Measurements from ENCODE around the gene ZNF407. TPM values are rescaled to one million over a fixed set of nuclear protein-coding genes. Genes with fewer than 3 reads are reported as not detected.

The ZNF407 gene
- total RNA-seq, 1 experiment from 2014 or later = 7.6 TPM

GRCh38 chr18:74679679-74680076, 82.0 kb downstream of the ZNF407 start:
- H3K79me2 ChIP-seq (ENCODE audit: insufficient read depth, low read length) = no peaks in the 10 kb centered on the region
- H3K4me2 ChIP-seq (ENCODE audit: low read length) = no peak overlapping the region
- ATAC-seq (no peak), DNase-seq (ENCODE audit: low read depth, low spot score) (no peak)
- intact Hi-C loops (cut with micrococcal nuclease) = no loop called here
- no peak overlapping the region for H3K4me3 ChIP-seq (replicated peaks in 1 of 2; ENCODE audit: low read depth in 1 of 2, low read length in 2 of 2)
- BruUV-seq (replicated peaks) = no TSS peak
- H3K27me3 ChIP-seq (ENCODE audit: insufficient read depth, low read length) = no peaks in the 10 kb centered on the region
- POLR2A ChIA-PET = no interaction called here
- H4K20me1 ChIP-seq (ENCODE audit: insufficient read depth) = no peaks in the 10 kb centered on the region
- H3K4me1 ChIP-seq (ENCODE audit: control insufficient read depth in 1 of 2, insufficient read depth in 2 of 2, low read length in 2 of 2) = no peaks in the 10 kb centered on the region
- H3K27ac ChIP-seq (ENCODE audit: low read depth, low read length) = no peak overlapping the region
- TF ChIP-seq, protein P1, sequence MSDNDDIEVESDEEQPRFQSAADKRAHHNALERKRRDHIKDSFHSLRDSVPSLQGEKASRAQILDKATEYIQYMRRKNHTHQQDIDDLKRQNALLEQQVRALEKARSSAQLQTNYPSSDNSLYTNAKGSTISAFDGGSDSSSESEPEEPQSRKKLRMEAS (IDR thresholded peaks at IDR 0.05) = no peak
- TF ChIP-seq EGR1 (IDR thresholded peaks at IDR 0.05; ENCODE audit: low read depth) = no peak
- no peak for TF ChIP-seq TCF7L2 (IDR thresholded peaks at IDR 0.05; ENCODE audit: borderline replicate concordance, extremely low read depth, insufficient read depth, insufficient read length)
- no peak for TF ChIP-seq EZH2 (IDR thresholded peaks at IDR 0.05)
- no peak for TF ChIP-seq RAD21 (IDR thresholded peaks at IDR 0.05; ENCODE audit: low read depth)
- no peak for TF ChIP-seq SP1 (IDR thresholded peaks at IDR 0.05; ENCODE audit: low read depth)
- no peak for TF ChIP-seq JUND (IDR thresholded peaks at IDR 0.05)
- TF ChIP-seq SRF (IDR thresholded peaks at IDR 0.05; ENCODE audit: low read depth) = no peak
- TF ChIP-seq, protein P2, sequence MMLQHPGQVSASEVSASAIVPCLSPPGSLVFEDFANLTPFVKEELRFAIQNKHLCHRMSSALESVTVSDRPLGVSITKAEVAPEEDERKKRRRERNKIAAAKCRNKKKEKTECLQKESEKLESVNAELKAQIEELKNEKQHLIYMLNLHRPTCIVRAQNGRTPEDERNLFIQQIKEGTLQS (IDR thresholded peaks at IDR 0.05) = no peak
- TF ChIP-seq EZH2phosphoT487 (IDR thresholded peaks at IDR 0.05; ENCODE audit: borderline replicate concordance) = no peak
- TF ChIP-seq CBX3 (IDR thresholded peaks at IDR 0.05; ENCODE audit: low read depth) = no peak
- no peak for TF ChIP-seq ZFX (IDR thresholded peaks at IDR 0.05)
- TF ChIP-seq ZNF274 (IDR thresholded peaks at IDR 0.05; ENCODE audit: low read depth, low read length) = no peak
- no peak for TF ChIP-seq ELF1 (IDR thresholded peaks at IDR 0.05; ENCODE audit: borderline replicate concordance, low read depth)
- no peak for TF ChIP-seq CEBPB (IDR thresholded peaks at IDR 0.05; ENCODE audit: low read depth)
- no peak for TF ChIP-seq FOSL1 (IDR thresholded peaks at IDR 0.05; ENCODE audit: low read depth)
- no peak for TF ChIP-seq CTCF (IDR thresholded peaks at IDR 0.05 in 2 of 3, conservative IDR thresholded peaks at IDR 0.05 in 1 of 3; ENCODE audit: borderline replicate concordance in 1 of 3, insufficient read depth in 1 of 3, low read depth in 2 of 3, low read length in 2 of 3)
- no peak overlapping the region for H2AFZ ChIP-seq (ENCODE audit: low read depth, low read length, poor library complexity, severe bottlenecking)
- H3K9me3 ChIP-seq (ENCODE audit: control insufficient read depth in 1 of 2, insufficient read depth in 1 of 2, low read depth in 1 of 2, low read length in 2 of 2) = peaks cover 0 to 8% of the 10 kb centered on the region in 2 experiments; a peak in 1 of 4 replicates
- H3K9ac ChIP-seq (ENCODE audit: low read length) = no peak overlapping the region
- H3K36me3 ChIP-seq (ENCODE audit: control insufficient read depth in 1 of 2, insufficient read depth in 2 of 2, low read length in 2 of 2) = no peaks in the 10 kb centered on the region
- RAD21 ChIA-PET (ENCODE audit: low non-redundant PET in 1 of 2, low total read pairs in 2 of 2, uncharacterized antibody in 2 of 2, unreplicated experiment in 2 of 2) = no interaction called here
- CTCF ChIA-PET = no interaction called here
- no peaks in the 10 kb centered on the region for H3K9me2 ChIP-seq (ENCODE audit: insufficient read depth)
